Glomerular visceral epithelial cell (primary cell): ENCODE results near the gene THADA.

Experiments
- DNase-seq: peaks from one replicate; pipeline ENCODE4 v3.0.0-alpha.2; 2016; ENCODE audit errors: extremely low spot score

The THADA gene

DNA sequence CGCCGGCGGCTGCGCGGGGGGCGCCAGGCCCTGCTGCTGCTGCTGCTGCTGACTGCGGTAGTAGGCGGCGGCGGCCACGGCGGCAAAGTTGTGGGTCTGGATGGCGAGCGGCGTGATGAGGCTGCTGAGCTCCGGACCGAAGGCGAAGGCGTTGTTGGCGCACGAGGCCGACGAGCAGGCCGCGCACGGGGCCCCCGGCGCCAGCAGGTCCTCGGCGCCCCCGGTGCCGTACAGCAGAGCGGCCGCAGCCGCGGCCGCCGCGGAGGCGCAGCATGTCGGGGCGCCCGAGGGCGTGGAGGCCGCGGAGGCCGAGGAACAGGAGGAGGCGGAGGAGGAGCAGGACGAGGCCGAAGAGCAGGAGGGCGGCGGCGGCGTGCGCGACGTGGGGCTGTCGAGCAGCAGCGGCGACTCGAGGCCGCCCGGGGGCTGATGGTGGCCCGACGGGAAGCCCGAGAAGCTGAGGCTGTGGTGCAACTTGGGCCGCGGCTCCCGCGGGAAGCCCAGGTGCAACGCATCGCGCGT lies 371.2 kb downstream of the THADA start:
- peak; percentile 42 for DNase-seq

DNA sequence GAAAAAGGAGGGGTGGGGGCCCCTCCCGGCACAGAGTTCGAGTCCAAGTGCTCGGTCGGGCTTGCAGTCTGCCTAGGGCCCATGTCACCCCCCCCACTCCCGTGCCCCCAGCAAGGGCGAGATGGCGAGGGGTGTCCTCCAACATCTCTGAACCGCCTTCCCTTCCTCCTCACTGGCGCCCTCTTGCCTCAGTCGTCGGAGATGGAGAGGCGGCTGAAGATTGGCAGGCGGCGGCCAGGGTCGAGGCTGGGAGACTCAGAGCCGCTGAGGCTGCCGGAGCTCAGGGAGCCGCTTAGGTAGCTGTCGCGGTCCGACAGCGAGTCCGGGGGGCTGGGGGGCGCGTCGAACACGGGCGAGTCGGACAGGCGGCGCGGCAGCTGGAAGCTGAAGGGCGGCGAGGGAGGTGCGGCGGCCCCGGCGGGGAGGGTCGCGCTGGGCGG lies 371.7 kb downstream of the THADA start:
- DNase-seq = peak; percentile 71

DNA sequence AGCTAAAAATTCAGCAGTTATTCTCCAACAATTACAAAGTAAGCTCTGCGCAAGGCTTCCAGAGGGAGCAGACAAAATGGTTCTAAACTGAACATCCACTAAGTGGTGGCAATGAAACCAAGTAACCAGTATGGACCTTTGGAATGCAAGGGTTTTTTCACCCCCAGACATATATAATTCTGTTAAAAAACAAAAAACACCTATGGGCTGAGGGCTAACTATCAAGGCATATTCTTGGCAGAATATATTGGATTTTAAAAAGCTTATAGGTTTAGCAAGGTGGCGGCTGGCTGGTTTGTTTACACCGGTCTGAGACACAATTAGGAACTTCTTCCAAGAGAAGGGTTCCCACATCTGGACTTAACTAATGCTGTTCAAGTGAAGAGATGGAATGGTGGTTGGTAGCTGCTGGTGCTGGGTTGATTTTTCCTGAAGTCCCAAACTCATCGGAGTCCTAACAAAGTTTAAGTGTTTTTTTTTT lies 372.3 kb downstream of the THADA start:
- DNase-seq = peak; percentile 15

GRCh38 chr2:43222475-43223309 lies 373.1 kb downstream of the THADA start:
- DNase-seq = peak; percentile 15

DNA sequence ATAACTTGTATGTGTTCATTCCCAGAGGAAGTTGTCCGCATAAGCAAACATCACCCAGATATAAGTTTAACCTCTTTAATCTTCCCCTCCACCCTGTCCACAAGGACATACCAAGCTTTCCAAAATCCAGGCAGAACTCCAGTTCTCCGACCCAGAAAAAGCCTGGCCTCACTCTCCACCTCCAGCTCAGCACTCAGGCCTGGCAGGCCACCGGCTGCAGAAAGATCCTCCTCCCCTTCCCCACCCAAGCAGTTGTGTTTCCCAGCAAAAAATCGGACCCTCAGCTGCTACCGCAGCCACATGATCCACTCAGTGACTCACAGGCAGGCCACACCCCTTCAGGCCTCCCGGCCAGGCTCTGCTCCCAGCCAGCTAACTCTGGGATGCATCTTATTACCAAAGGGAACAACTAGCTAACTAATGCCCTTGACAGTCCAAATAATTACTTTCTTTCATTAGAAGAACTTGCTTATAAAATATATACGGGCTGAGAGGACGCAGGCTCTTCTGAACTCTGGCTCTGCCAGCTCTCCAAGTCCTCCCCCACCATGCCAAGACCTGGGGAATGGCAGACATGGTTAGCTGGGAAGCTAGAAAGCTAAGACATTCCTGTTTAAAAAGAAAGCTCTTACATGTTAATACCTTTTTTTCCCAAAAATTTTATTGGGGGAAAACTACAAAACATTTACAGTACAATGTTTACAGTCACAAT lies 373.9 kb downstream of the THADA start:
- DNase-seq = peak; percentile 89

- peak; percentile 76 for DNase-seq
Measured at GRCh38 chr2:43221124-43221762, 374.6 kb downstream of the THADA start.

DNA sequence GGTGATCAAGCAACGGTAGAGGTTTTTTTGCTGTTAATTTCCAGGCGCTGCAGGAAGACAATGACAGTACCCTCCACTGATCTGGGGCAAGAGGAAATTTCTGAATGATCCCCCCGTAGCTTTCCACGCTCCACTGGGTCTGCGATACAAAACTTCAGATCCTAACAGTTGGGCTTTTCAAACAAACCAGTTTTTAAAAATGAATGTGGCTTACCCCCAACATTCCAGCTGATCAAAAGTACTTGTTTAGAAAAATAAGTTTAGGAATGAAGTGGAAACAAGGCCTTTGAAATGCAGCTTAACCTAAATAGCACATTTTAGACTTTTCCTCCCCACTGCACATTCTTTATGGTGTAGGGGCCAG lies 375.1 kb downstream of the THADA start:
- no peak for DNase-seq

DNA sequence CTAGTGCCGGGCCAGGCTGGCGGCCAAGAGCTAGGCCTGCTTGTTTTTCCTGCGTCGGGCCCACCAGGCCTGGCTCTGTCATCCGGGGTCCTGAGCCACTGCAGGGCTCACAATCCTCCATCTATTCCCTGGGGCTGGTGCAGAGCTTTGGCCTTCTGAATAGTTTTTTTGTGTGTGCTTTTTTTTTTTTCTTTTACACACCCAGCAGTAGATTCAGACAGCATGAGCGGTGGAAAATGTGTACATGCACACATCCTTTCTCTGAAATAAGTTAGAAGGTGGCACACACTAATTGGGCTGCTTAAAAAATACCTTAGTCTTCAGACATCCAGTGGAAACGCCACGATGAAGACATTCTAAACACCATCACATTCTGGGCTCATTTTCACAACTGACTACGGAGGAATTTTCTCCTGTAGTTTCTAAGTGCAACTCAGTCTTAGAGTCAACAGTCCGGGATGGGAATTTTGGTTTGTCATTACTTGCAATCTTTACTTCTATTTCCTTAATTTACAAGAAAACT lies 375.5 kb downstream of the THADA start:
- DNase-seq = no peak

- peak; percentile 76 for DNase-seq
Measured at GRCh38 chr2:43219383-43220228, 376.2 kb downstream of the THADA start.

DNA sequence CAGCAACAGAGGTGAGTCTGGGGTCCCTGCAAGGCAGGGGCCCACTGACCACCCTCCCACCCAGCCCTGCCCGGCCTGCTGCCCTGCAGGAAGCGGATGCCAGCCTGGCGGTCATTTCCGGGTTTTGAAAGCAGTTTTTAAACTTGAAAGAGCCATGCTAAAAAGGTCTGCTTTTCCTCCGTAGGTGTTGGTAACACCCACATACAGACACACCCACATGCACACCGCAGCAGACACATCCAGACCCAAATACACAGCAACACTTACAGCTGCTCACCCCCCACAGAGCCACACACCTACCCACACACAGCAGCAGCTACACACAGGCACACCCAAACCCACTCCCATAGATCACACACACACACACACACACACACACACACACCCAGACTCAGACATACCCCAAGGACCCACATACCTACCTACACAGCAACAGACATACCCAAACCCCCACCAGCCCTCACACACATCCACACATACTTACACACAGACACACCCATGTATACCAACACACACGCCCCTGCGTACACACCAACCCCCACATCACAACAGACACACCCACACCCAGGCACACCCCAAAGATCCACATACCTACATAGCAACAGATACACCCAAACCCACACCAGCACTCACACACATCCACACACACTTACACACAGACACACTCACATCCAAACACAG lies 377.0 kb downstream of the THADA start:
- peak; percentile 29 for DNase-seq

DNA sequence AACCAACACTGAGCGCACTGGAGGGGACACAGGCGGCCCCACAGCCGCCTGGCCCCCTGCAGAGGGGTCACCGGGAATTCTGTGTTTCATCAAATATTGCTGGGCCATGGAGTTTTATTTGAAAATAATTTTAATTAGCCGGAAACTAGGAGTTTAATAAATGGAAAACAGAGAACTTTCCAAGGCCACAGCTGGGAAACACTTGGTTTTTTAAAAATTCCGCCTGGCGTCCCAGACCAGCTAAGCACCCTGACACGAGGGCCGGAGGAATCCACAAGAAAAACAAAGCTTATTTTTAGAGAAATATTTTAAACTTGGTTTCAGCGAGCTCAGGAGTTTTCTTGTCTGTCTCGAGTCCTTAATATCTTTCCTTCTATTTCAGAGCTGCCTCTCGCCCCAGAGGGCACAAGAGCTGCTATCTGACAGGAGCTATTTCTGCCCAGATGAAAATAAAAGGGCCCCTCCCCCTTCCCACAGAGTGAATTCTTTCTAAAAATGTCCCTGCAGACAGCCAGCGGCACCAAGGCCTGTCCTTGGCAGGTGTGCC lies 377.6 kb downstream of the THADA start:
- DNase-seq = no peak

DNA sequence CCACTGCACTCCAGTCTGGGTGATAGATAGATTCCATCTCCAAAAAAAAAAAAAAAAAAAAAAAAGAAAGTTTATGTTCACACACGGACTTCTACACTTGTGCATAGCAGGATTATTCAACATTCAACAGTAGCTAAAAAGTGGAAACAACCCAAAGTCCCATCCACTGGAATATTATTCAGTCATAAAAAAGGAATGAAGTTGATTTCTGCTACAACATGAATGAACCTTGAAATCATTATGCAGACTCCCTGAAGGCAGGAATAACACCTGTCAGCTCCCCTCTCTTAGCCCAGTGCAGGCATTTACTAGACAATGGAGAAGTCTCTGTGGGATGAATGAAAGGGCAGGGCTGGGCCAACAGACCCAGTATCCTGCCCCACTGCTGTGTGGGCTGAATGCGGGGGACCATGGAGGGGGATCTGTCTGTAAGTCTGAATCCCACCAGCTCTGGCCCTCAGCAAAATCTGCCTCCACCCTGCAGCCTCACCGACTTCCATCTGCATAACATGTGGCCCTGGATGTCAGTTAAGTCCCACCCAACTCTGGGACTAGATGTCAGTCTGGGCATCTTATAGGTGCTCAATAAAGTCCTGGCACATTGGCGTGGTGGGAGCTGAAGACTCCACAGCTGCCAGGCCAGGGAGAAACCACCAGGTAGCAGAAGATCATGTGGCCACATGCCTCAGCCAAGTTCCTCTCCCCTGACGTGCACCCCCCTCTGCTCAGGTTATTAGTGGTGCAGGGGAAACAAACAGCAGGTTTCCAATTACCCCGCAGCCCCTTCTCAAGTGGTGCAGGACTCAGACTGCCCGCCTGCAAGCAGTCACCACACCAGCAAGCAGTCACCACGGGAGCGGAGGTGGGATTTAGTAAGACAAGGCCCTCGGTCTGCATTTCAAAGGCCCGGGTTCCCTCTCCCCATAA lies 378.3 kb downstream of the THADA start:
- no peak for DNase-seq

GRCh38 chr2:43216629-43217028 lies 379.2 kb downstream of the THADA start:
- DNase-seq = no peak

- no peak for DNase-seq
Measured at GRCh38 chr2:43215673-43216255, 380.1 kb downstream of the THADA start.

GRCh38 chr2:43214253-43214652 lies 381.6 kb downstream of the THADA start:
- DNase-seq = no peak

DNA sequence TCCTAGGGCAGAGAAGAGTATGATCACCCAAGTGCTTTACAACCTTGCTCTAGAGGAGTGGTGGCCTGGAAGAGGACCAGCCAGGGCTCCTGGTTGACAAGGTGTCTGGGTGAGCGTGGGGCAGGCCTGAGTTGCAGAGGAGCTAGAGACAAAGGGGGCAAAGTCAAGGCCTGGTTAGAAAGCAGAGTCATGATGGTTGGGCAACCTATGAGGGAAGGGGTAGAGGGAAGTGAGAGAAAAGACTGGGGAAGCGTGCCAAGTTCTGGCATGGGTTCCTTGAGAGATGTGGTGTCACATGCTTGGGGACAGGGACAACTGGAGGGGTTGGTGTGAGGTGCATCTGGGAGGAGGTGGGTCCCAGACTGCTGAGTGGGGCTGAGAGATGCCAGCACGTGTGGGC lies 382.9 kb downstream of the THADA start:
- DNase-seq = no peak

DNA sequence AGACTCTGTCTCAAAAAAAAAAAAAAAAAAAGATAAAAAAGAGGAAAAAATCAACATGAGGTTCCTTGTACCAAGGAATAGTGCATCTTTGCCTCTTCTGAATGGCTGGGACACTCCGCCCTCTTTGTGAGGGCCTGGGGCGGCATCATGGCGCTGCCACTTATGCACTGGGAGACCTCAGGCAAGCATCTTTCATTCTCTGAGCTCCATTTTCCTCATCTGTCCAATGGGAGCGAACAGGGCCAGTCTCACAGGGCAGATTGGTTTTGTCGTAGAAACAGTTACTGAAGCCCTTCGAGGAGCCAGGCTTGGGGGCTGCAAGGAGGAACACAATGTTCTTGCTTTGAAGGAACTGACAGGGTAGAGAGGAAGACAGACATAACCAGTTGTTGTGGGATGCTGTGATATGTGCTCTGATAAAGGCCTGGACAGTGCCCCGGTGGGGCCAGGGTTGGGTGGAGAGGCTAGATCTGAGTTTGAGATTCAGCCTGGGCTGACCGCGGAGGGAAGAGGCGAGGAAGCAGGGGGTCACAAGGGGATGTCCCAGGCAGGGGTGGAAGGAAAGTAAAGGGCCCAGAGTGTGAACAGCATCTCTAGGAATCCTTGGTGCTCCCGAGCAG lies 383.5 kb downstream of the THADA start:
- DNase-seq = no peak
